H4 (cell line): ENCODE measurements around the gene ENOSF1. TPM values are rescaled to one million over a fixed set of nuclear protein-coding genes. Genes with fewer than 3 reads are reported as not detected.

Source experiments
- DNase-seq: peaks from one replicate; pipeline ENCODE4 v3.0.0-alpha.2; 2015; ENCODE audit warnings: low spot score
- total RNA-seq: library from RNA; depleted of rRNA; stranded (reverse); fragments of >200 nt; shearing (Covaris generic); gene quantifications from 2 replicates; pipeline ENCODE4 v1.2.3, GENCODE V29; 2014

Gene ENOSF1
- total RNA-seq, 1 experiment from 2014 or later = 7.6 TPM

DNA sequence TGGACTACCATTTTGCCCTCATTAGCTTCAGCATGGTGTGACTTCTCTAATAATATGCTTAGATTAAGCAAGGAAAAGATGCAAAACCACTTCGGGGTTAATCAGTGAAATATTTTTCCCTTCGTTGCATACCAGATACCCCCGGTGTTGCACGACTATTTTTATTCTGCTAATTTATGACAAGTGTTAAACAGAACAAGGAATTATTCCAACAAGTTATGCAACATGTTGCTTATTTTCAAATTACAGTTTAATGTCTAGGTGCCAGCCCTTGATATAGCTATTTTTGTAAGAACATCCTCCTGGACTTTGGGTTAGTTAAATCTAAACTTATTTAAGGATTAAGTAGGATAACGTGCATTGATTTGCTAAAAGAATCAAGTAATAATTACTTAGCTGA is 38.7 kb downstream of the ENOSF1 start:
- no peak for DNase-seq

DNA sequence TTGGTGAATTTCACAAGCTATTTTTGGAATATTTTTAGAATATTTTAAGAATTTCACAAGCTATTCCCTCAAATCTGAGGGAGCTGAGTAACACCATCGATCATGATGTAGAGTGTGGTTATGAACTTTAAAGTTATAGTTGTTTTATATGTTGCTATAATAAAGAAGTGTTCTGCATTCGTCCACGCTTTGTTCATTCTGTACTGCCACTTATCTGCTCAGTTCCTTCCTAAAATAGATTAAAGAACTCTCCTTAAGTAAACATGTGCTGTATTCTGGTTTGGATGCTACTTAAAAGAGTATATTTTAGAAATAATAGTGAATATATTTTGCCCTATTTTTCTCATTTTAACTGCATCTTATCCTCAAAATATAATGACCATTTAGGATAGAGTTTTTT is 39.1 kb downstream of the ENOSF1 start:
- DNase-seq = no peak

GRCh38 chr18:671405-671804 is 41.0 kb downstream of the ENOSF1 start:
- no peak for DNase-seq

DNA sequence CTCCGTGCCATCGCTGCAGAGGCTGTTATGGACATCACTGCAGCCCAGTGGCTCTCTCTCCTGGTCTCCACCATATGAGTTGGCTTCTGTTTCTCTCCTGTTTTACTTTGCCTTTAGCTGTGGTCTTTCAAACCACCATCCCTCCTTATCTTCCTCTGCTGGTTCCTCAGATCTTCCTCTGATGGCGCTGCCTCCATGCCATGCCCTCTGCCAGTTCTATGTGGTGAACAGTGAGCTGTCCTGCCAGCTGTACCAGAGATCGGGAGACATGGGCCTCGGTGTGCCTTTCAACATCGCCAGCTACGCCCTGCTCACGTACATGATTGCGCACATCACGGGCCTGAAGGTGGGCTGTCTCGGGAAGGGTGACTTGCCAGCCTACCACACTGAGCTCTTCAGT is 41.9 kb downstream of the ENOSF1 start:
- no peak for DNase-seq

- DNase-seq = no peak
Measured at GRCh38 chr18:669077-669476, 43.4 kb downstream of the ENOSF1 start.

DNA sequence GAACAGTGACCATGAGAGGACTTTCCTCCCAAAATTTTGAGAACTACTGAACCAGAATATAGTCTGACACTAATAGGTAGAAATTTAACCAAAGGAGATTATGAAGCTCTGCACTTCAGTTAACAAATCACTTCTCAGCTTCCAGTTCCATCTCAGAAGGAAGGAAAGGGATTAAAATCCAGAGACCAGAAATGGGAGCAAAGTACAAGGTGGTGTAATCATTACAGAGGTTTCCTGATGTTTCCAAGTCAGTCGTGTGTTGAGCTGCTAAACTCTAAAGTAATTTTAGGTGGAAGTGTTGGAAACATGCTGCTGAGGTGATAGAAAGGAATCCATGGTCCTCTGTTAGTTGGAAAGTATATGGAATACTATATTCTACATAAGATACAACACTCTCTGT is 44.2 kb downstream of the ENOSF1 start:
- no peak for DNase-seq

GRCh38 chr18:666628-667027 is 45.8 kb downstream of the ENOSF1 start:
- DNase-seq = no peak

DNA sequence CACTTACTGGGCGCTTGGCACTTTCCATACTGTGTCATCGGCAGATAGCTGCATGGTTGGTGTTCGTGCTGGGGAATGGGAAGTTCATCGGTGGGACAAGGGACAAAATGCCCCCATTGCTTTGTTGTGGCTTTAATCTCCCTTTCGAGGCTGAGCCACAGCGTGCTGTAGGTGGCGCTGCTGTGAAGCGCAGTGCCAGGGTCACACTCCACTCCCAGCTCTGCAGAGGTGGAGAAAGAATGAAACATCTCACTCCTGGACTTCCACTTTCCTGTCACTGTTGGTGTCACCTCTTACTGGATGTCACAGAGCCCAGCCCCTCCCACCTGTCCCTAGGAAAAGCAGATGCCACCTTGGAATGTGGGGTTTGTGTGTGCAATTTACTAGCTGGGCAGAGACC is 46.3 kb downstream of the ENOSF1 start:
- DNase-seq = no peak

GRCh38 chr18:662197-662596 is 50.2 kb downstream of the ENOSF1 start:
- DNase-seq = no peak

GRCh38 chr18:659597-659996 is 52.8 kb downstream of the ENOSF1 start:
- no peak for DNase-seq

GRCh38 chr18:658947-659533 is 53.4 kb downstream of the ENOSF1 start:
- DNase-seq = no peak

- DNase-seq = peak; percentile 88
Measured at GRCh38 chr18:658001-658946, 54.2 kb downstream of the ENOSF1 start.

GRCh38 chr18:657311-658000 is 55.0 kb downstream of the ENOSF1 start, which contains the start of gene TYMS:
TYMS (plus strand) TSS chr18:657653; CDS start chr18:657743, 90 bp downstream.
- DNase-seq = peak; percentile 66

- no peak for DNase-seq
Measured at GRCh38 chr18:655445-655844, 57.0 kb downstream of the ENOSF1 start.

DNA sequence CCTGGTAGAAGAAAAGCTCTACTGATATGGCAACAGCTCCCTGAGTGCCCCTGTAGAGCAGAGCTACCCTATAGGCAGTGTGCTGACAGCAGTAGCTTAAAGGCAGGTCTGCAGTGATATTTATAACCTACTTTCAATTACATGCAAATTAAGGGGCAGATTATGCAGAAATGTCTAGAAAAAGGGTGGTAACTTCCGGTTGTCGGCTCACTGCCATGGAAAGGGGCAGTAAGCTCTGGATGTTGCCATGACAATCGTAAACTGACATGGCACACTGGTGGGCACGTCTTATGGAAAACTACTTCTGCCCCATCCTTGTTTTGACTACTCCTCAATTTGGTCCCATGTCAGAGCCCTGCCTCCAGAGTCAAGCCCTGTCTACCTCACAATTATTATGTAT is 57.8 kb downstream of the ENOSF1 start:
- no peak for DNase-seq

GRCh38 chr18:653512-653911 is 58.9 kb downstream of the ENOSF1 start:
- DNase-seq = no peak

DNA sequence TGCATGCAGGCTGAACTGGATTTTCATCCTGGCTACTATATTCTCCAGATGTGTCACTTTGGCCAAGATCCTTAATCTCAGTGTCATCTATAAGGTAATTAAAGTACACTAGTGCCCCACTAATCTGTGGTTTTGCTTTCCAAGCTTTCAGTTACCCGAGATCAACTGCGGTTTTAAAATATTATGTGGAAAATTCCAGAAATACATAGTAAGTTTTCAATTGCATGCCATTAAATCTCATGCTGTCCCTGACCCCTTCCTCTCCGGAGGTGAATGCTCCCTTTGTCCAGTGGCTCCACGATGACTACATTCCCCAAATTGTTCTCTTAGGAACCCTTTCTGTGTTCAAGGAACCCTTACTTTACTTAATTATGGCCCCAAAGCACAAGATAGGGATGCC is 60.3 kb downstream of the ENOSF1 start:
- DNase-seq = peak; percentile 47

DNA sequence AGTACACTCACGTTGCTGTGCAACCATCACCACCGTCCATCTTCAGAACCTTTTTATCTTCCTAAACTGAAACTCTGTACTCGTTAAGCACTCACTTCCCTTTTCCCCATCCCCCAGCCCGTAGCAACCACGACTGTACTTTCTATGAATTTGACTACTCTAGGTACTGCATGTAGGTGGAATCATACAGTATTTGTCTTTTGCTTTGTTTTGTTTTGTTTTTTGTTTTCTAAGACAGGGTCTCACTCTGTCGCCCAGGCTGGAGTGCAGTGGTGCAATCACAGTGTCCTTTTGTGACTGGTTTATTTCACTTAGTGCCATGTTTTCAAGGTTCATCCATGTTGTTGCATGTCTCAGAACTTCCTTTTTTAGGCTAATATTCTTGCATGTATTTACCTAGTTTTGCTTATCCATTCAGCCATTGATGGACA is 62.0 kb downstream of the ENOSF1 start:
- DNase-seq = no peak

- DNase-seq = peak; percentile 70
Measured at GRCh38 chr18:649341-649740, 63.1 kb downstream of the ENOSF1 start.

DNA sequence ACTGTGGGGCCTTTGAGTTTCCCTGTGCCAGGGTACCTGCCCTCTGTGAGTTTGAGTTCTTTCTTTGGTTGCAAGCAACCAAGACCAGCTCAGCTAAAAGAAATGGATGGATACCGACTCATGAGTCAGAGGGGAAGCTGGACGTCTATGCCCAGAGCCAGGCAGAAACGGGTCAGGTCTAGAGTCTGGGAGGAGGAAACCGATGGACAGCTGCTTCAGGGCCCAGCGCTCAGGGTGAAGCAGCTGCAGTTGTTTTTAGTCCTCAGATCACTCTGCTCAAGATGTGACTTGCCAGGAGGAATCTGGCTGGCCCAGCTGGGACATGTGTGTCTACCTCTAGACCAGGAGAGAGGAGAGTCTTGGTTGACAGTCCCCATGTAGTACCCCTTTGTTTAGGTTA is 65.1 kb downstream of the ENOSF1 start:
- no peak for DNase-seq

DNA sequence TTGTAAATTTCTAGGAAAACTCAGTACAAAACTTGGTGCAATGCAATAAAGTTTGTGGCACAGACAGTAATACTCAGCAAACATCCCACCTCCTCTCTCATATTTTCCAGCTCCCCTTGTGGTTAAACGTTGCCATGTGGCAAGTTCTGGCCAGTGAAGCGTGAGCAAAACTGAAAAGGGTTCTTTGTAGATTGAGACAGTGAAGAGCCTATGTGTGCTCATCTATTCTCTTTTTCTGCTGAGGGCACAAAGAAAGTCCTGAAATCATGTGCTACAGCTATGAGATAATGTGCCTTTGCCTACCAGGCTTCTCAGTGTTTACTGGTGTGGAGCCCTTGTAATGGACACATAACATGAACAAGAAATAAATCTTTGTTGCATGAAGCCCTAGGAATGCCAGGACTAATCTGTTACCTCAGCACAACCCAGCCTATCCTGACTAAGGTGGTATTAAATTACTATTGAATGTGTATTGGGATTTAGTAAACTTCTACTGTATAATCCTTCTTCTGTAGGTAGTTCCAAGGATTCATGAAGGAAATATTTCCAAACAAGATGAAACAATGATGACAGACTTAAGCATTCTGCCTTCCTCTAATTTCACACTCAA is 67.9 kb downstream of the ENOSF1 start:
- DNase-seq = no peak

DNA sequence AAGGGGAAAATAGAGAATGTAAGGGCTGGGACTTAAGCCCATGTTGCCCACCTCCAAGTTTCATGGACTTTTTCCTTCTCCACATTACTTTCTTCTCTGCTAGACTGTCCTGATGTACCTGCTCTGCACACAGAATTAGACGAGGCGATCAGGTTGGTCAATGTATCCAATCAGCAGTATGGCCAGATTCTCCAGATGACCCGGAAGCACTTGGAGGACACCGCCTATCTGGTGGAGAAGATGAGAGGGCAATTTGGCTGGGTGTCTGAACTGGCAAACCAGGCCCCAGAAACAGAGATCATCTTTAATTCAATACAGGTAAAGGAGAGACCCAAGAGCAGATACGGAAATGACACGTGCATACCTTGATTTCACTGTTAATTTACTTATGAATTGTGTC is 71.2 kb downstream of the ENOSF1 start:
- DNase-seq = no peak
